GM12873 (cell line): ENCODE measurements around the gene CENPL.

ENCODE experiments used
- TF ChIP-seq, protein P1 (sequence below): IDR thresholded peaks from 2 replicates; pipeline ENCODE4 v1.5.1; 2012; ENCODE audit warnings: low read depth, mild to moderate bottlenecking, moderate library complexity, low read length, control low read depth; ENCODE audit not compliant: insufficient read depth; ENCODE audit errors: missing control alignments

CENPL gene

DNA sequence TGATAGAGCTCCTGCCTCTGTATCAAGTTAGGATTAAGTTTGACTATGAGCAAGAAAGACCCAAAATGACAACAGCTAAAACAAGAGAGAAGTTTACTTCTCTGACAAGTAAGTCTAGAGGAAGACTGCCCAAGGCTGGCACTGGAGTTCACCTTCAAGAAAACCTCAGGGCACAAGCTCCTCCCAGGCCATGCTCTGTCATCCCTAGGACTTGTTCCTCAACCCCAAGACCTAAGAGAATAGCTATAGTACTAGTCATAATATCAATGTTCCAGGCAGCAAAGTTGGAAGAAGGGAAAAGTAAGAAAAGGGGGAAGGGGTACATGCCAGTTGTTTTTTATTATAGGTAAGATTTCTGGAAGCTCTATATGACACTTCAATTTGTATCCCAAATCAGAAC lies 26.6 kb downstream of the CENPL start:
- TF ChIP-seq, protein P1, sequence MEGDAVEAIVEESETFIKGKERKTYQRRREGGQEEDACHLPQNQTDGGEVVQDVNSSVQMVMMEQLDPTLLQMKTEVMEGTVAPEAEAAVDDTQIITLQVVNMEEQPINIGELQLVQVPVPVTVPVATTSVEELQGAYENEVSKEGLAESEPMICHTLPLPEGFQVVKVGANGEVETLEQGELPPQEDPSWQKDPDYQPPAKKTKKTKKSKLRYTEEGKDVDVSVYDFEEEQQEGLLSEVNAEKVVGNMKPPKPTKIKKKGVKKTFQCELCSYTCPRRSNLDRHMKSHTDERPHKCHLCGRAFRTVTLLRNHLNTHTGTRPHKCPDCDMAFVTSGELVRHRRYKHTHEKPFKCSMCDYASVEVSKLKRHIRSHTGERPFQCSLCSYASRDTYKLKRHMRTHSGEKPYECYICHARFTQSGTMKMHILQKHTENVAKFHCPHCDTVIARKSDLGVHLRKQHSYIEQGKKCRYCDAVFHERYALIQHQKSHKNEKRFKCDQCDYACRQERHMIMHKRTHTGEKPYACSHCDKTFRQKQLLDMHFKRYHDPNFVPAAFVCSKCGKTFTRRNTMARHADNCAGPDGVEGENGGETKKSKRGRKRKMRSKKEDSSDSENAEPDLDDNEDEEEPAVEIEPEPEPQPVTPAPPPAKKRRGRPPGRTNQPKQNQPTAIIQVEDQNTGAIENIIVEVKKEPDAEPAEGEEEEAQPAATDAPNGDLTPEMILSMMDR = no peak

DNA sequence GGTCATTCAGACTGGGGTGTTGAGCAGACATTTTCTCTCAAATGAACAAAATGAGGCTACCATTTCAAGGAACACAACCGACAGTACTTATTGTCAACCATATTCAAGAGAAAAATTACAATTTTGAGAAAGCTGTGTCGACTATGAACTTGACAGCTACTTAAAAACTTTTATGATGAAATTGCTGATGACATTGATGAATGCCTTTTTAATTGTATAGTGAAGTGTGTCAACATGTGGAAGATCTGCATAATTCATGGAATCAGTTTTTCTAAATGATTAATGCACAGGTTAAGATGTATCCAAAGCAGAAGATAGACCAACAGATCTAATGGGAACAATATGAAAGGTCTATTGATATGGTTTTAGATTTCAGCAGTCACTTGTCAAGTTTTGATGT lies 34.8 kb downstream of the CENPL start:
- TF ChIP-seq, protein P1 = no peak

- TF ChIP-seq, protein P1 = no peak
Measured at GRCh38 chr1:173784997-173785396, 39.7 kb downstream of the CENPL start.

GRCh38 chr1:173779936-173780335 lies 44.7 kb downstream of the CENPL start:
- TF ChIP-seq, protein P1 = no peak

DNA sequence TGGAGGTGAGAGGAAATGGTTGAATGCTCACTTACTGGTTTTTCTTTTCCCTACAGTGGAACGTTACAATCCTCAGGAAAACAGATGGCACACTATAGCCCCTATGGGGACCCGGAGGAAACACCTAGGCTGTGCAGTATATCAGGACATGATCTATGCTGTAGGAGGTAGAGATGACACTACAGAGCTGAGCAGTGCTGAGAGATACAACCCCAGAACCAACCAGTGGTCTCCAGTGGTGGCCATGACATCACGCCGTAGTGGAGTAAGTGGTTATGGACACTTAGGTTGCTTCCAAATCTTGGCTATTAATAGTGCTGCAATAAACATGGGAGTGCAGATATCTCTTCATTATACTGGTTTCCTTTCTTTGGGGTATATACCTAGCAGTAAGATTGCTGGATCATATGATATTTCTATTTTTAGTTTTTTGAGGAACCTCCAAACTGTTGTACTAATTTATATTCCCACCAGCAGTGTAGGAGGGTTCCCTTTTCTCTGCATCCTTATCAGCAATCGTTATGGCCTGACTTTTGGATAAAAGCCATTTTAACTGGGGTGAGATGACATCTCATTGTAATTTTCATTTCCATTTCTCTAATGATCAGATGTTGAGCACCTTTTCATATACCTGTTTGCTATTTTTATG lies 49.0 kb downstream of the CENPL start:
- TF ChIP-seq, protein P1 = no peak

- TF ChIP-seq, protein P1 = no peak
Measured at GRCh38 chr1:173771560-173771959, 53.1 kb downstream of the CENPL start.

DNA sequence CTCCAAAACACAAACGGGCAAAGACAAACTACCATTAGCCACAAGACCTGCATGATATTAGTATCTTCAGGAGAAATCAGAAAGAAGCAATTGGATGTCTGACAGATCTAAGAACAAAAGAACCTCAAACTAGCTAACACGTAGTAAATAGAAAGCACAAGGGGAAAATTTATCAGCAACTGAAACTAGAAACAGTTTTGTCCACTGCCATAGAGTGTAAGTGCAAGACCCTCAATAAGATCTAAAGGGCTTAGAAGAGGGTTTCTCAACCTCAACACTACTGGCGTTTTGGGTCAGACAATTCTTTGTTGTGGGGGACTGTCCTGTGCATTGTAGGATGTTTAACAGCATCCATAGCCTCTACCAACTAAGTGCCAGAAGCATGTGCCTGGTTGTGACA lies 55.9 kb downstream of the CENPL start:
- TF ChIP-seq, protein P1 = no peak
